ENCODE data around the gene SFTPB.

GRCh38 chr2:85703329-85703728, 35.3 kb upstream of the SFTPB start:
- TF ChIP-seq POLR2A (IDR thresholded peaks at IDR 0.05; ENCODE audit: low read length) = no peak
- TF ChIP-seq GATA1 (IDR thresholded peaks at IDR 0.05; ENCODE audit: low read depth, low read length) = no peak
